ENCODE data around the gene MYRIP.
"Not testable (repeated sequence)": the region's sequence is repeated elsewhere in the genome, so short reads cannot be mapped to it uniquely, and the experiment has no call there.

Gene MYRIP

GRCh38 chr3:40262331-40262730 lies 452.9 kb downstream of the MYRIP start:
- Mint-ChIP-seq H3K27me3 (ENCODE audit: low read depth) (no peaks in the 10 kb centered on the region), H3K36me3 (ENCODE audit: low read depth) (no peaks in the 10 kb centered on the region), H3K27ac (no peak overlapping the region), H3K4me3 (no peak overlapping the region), H3K4me1 (ENCODE audit: low read depth) (no peaks in the 10 kb centered on the region), H3K9me3 (no peaks in the 10 kb centered on the region)

GRCh38 chr3:40264451-40264850 lies 455.0 kb downstream of the MYRIP start:
- H3K27me3 Mint-ChIP-seq (ENCODE audit: low read depth), result no peaks in the 10 kb centered on the region

GRCh38 chr3:40265181-40265580 lies 455.8 kb downstream of the MYRIP start:
- Mint-ChIP-seq H3K36me3 (ENCODE audit: low read depth) (no peaks in the 10 kb centered on the region), H3K9me3 (no peaks in the 10 kb centered on the region), H3K27ac (no peak overlapping the region), H3K4me3 (no peak overlapping the region), H3K27me3 (ENCODE audit: low read depth) (no peaks in the 10 kb centered on the region), H3K4me1 (ENCODE audit: low read depth) (no peaks in the 10 kb centered on the region)

More at GRCh38 chr3:40264451-40264850, 455.0 kb downstream of the MYRIP start:
- H3K4me1 Mint-ChIP-seq (ENCODE audit: low read depth), result no peaks in the 10 kb centered on the region
- no peaks in the 10 kb centered on the region for H3K9me3 Mint-ChIP-seq
- no peak overlapping the region for H3K4me3 Mint-ChIP-seq
- H3K36me3 Mint-ChIP-seq (ENCODE audit: low read depth), result no peaks in the 10 kb centered on the region
- H3K27ac Mint-ChIP-seq, result no peak overlapping the region

GRCh38 chr3:40267937-40268724 lies 458.7 kb downstream of the MYRIP start:
- no peak overlapping the region for H3K27ac Mint-ChIP-seq
- no peaks in the 10 kb centered on the region for H3K27me3 Mint-ChIP-seq (ENCODE audit: low read depth)
- no peak overlapping the region for H3K4me3 Mint-ChIP-seq
- H3K36me3 Mint-ChIP-seq (ENCODE audit: low read depth), result no peaks in the 10 kb centered on the region
- no peaks in the 10 kb centered on the region for H3K4me1 Mint-ChIP-seq (ENCODE audit: low read depth)
- H3K9me3 Mint-ChIP-seq, result no peaks in the 10 kb centered on the region

- Mint-ChIP-seq H3K36me3 (ENCODE audit: low read depth) (no peaks in the 10 kb centered on the region), H3K9me3 (no peaks in the 10 kb centered on the region), H3K4me1 (ENCODE audit: low read depth) (no peaks in the 10 kb centered on the region), H3K27me3 (ENCODE audit: low read depth) (no peaks in the 10 kb centered on the region), H3K27ac (no peak overlapping the region), H3K4me3 (no peak overlapping the region)
Observed at GRCh38 chr3:40268802-40269524, 459.6 kb downstream of the MYRIP start.

GRCh38 chr3:40278791-40279190 lies 469.4 kb downstream of the MYRIP start:
- H3K9me3 Mint-ChIP-seq, result no peaks in the 10 kb centered on the region
- no peaks in the 10 kb centered on the region for H3K4me1 Mint-ChIP-seq (ENCODE audit: low read depth)
- no peak overlapping the region for H3K4me3 Mint-ChIP-seq
- H3K27me3 Mint-ChIP-seq (ENCODE audit: low read depth), result peaks cover 10% of the 10 kb centered on the region
- no peak overlapping the region for H3K27ac Mint-ChIP-seq
- no peaks in the 10 kb centered on the region for H3K36me3 Mint-ChIP-seq (ENCODE audit: low read depth)

GRCh38 chr3:40281995-40282394 lies 472.6 kb downstream of the MYRIP start:
- Mint-ChIP-seq H3K4me3 (no peak overlapping the region), H3K4me1 (ENCODE audit: low read depth) (no peaks in the 10 kb centered on the region), H3K36me3 (ENCODE audit: low read depth) (peaks cover 3% of the 10 kb centered on the region), H3K27ac (no peak overlapping the region), H3K27me3 (ENCODE audit: low read depth) (peaks cover 3% of the 10 kb centered on the region), H3K9me3 (peaks cover 3% of the 10 kb centered on the region)

GRCh38 chr3:40283057-40283456 lies 473.6 kb downstream of the MYRIP start:
- not testable (repeated sequence) for H3K9me3 Mint-ChIP-seq; H3K4me1 Mint-ChIP-seq (ENCODE audit: low read depth); H3K4me3 Mint-ChIP-seq; H3K27ac Mint-ChIP-seq; H3K27me3 Mint-ChIP-seq (ENCODE audit: low read depth); H3K36me3 Mint-ChIP-seq (ENCODE audit: low read depth)

- no peak overlapping the region for H3K27ac Mint-ChIP-seq
- H3K4me1 Mint-ChIP-seq (ENCODE audit: low read depth), result peaks cover 2% of the 10 kb centered on the region
- H3K4me3 Mint-ChIP-seq, result no peak overlapping the region
- peaks cover 3% of the 10 kb centered on the region for H3K9me3 Mint-ChIP-seq
- H3K36me3 Mint-ChIP-seq (ENCODE audit: low read depth), result peaks cover 3% of the 10 kb centered on the region
- peaks cover 3% of the 10 kb centered on the region for H3K27me3 Mint-ChIP-seq (ENCODE audit: low read depth)
Observed at GRCh38 chr3:40287248-40287647, 477.8 kb downstream of the MYRIP start.

GRCh38 chr3:40290396-40290795 lies 481.0 kb downstream of the MYRIP start:
- H3K9me3 Mint-ChIP-seq, result peaks cover under 1% of the 10 kb centered on the region
- no peak overlapping the region for H3K4me3 Mint-ChIP-seq
- peaks cover 2% of the 10 kb centered on the region for H3K4me1 Mint-ChIP-seq (ENCODE audit: low read depth)
- no peak overlapping the region for H3K27ac Mint-ChIP-seq
- peaks cover 1% of the 10 kb centered on the region for H3K27me3 Mint-ChIP-seq (ENCODE audit: low read depth)
- peaks cover under 1% of the 10 kb centered on the region for H3K36me3 Mint-ChIP-seq (ENCODE audit: low read depth)

GRCh38 chr3:40291471-40291870 lies 482.1 kb downstream of the MYRIP start:
- Mint-ChIP-seq H3K27ac (no peak overlapping the region), H3K4me3 (no peak overlapping the region), H3K27me3 (ENCODE audit: low read depth) (no peaks in the 10 kb centered on the region), H3K9me3 (no peaks in the 10 kb centered on the region), H3K4me1 (ENCODE audit: low read depth) (peaks cover 2% of the 10 kb centered on the region), H3K36me3 (ENCODE audit: low read depth) (no peaks in the 10 kb centered on the region)

GRCh38 chr3:40292637-40293349 lies 483.4 kb downstream of the MYRIP start:
- no peaks in the 10 kb centered on the region for H3K36me3 Mint-ChIP-seq (ENCODE audit: low read depth)
- H3K27me3 Mint-ChIP-seq (ENCODE audit: low read depth), result no peaks in the 10 kb centered on the region
- H3K27ac Mint-ChIP-seq, result no peak overlapping the region
- no peaks in the 10 kb centered on the region for H3K9me3 Mint-ChIP-seq
- H3K4me1 Mint-ChIP-seq (ENCODE audit: low read depth), result peaks cover 2% of the 10 kb centered on the region
- no peak overlapping the region for H3K4me3 Mint-ChIP-seq

GRCh38 chr3:40294434-40294833 lies 485.0 kb downstream of the MYRIP start:
- no peak overlapping the region for H3K4me3 Mint-ChIP-seq
- no peak overlapping the region for H3K27ac Mint-ChIP-seq
- no peaks in the 10 kb centered on the region for H3K9me3 Mint-ChIP-seq
- H3K4me1 Mint-ChIP-seq (ENCODE audit: low read depth), result peaks cover 2% of the 10 kb centered on the region
- no peaks in the 10 kb centered on the region for H3K36me3 Mint-ChIP-seq (ENCODE audit: low read depth)
- no peaks in the 10 kb centered on the region for H3K27me3 Mint-ChIP-seq (ENCODE audit: low read depth)

GRCh38 chr3:40298075-40298474 lies 488.7 kb downstream of the MYRIP start:
- no peak overlapping the region for H3K27ac Mint-ChIP-seq
- peaks cover 2% of the 10 kb centered on the region for H3K36me3 Mint-ChIP-seq (ENCODE audit: low read depth)
- no peak overlapping the region for H3K4me3 Mint-ChIP-seq
- H3K27me3 Mint-ChIP-seq (ENCODE audit: low read depth), result no peaks in the 10 kb centered on the region
- H3K9me3 Mint-ChIP-seq, result no peaks in the 10 kb centered on the region
- no peaks in the 10 kb centered on the region for H3K4me1 Mint-ChIP-seq (ENCODE audit: low read depth)
